DOHH2 (cell line): Measurements from ENCODE around the gene UMPS.

Experiments
- CTCF ChIP-seq: fragments of 200-600 bp; sonication (generic); IDR thresholded peaks from one replicate; pipeline ENCODE4 v1.5.1; 2014; ENCODE audit warnings: antibody characterized with exemption, mild to moderate bottlenecking, low read depth, low read length; ENCODE audit not compliant: poor library complexity, severe bottlenecking
- EZH2phosphoT487 ChIP-seq: fragments of 200-600 bp; sonication (generic); IDR thresholded peaks from 2 replicates; pipeline ENCODE4 v1.6.1; 2017; ENCODE audit warnings: borderline replicate concordance, mild to moderate bottlenecking, antibody characterized with exemption, low read length, moderate library complexity, mixed read lengths

- TF ChIP-seq CTCF (no peak), EZH2phosphoT487 (no peak)
Observed at GRCh38 chr3:124761935-124762660, 31.8 kb downstream of the UMPS start.
